ENCODE measurements around the gene COMTD1. TPM values are rescaled to one million over a fixed set of nuclear protein-coding genes. Genes with fewer than 3 reads are reported as not detected.

Gene COMTD1
- total and polyA plus RNA-seq, 10 of the 15 experiments (the other 5 are each of a cell fraction or from before 2014, with no cell fraction given): 0.39 to 64.3 (median 26.0) TPM

GRCh38 chr10:75254739-75255138, 19.0 kb upstream of the COMTD1 start:
- TF ChIP-seq PBX3 (IDR thresholded peaks at IDR 0.05; ENCODE audit: insufficient replicate concordance, low read depth, low read length) (no peak), GABPA (IDR thresholded peaks at IDR 0.05; ENCODE audit: low read depth) (no peak), STAT3 (IDR thresholded peaks at IDR 0.05; ENCODE audit: low read depth, low read length) (no peak), ELK1 (IDR thresholded peaks at IDR 0.05; ENCODE audit: low read depth, low read length) (no peak), SKIL (IDR thresholded peaks at IDR 0.05; ENCODE audit: low read depth, poor library complexity, severe bottlenecking) (no peak), EED (IDR thresholded peaks at IDR 0.05; ENCODE audit: low read depth) (no peak), IRF5 (IDR thresholded peaks at IDR 0.05; ENCODE audit: borderline replicate concordance) (no peak), IRF4 (IDR thresholded peaks at IDR 0.05; ENCODE audit: low read depth, low read length) (no peak), MYB (IDR thresholded peaks at IDR 0.05; ENCODE audit: borderline replicate concordance, low read depth, low read length) (no peak), CREB1 (IDR thresholded peaks at IDR 0.05; ENCODE audit: low read depth) (no peak), E2F4 (IDR thresholded peaks at IDR 0.05; ENCODE audit: low read depth, low read length) (no peak), HSF1 (IDR thresholded peaks at IDR 0.05; ENCODE audit: low read depth, low read length) (no peak)
- ATAC-seq (no peak), FAIRE-seq (no peak), DNase-seq (ENCODE audit: low read depth, low spot score) (no peak)
- H3K4me1 ChIP-seq (ENCODE audit: control insufficient read depth, insufficient read depth, low read length): no peaks in the 10 kb centered on the region
- H3K36me3 ChIP-seq (ENCODE audit: control insufficient read depth in 2 of 2, insufficient read depth in 2 of 2, low read length in 1 of 2): no peaks in the 10 kb centered on the region
- ChIA-PET POLR2A (no interaction called here), CTCF (no interaction called here), SMC1A (ENCODE audit: uncharacterized antibody, unreplicated experiment) (no interaction called here), RAD21 (ENCODE audit: unreplicated experiment) (no interaction called here)
- H3K27ac ChIP-seq (ENCODE audit: control insufficient read depth, insufficient read depth): no peak overlapping the region
- no TSS peak for BruUV-seq (replicated peaks)
- H2AFZ ChIP-seq (ENCODE audit: control insufficient read depth, low read depth, low read length): no peak overlapping the region
- H3K4me2 ChIP-seq (ENCODE audit: control insufficient read depth, insufficient read depth): no peak overlapping the region
- peaks cover 4% of the 10 kb centered on the region; the same call in 2 of the 3 replicates for H3K9me3 ChIP-seq (replicated peaks; ENCODE audit: control insufficient read depth, insufficient read depth, low read length)
- intact Hi-C loops (cut with micrococcal nuclease; ENCODE audit: unreplicated experiment): no loop called here
- H3K79me2 ChIP-seq (ENCODE audit: control insufficient read depth, insufficient read depth, low read length): no peaks in the 10 kb centered on the region
- in situ Hi-C loops (cut with MboI): no loop called here
- 96% methylated on average over 2 of the region's 2 CpGs for WGBS (ENCODE audit: insufficient coverage, insufficient replicate concordance, low lambda C conversion rate, missing lambda C conversion rate)
- H4K20me1 ChIP-seq (ENCODE audit: control insufficient read depth, insufficient read depth): no peaks in the 10 kb centered on the region
- no peak overlapping the region for H3K9ac ChIP-seq (ENCODE audit: control insufficient read depth, insufficient read depth, low read length)
- no peaks in the 10 kb centered on the region for H3K27me3 ChIP-seq (replicated peaks in 1 of 2; ENCODE audit: control insufficient read depth in 2 of 2, insufficient read depth in 2 of 2, low read length in 1 of 2)
- no peak overlapping the region for H3K4me3 ChIP-seq

Measured in GM12878 (cell line).